ENCODE results near the gene CAAP1.
"Not testable (repeated sequence)": the region's sequence is repeated elsewhere in the genome, so short reads cannot be mapped to it uniquely, and the experiment has no call there.

The CAAP1 gene

DNA sequence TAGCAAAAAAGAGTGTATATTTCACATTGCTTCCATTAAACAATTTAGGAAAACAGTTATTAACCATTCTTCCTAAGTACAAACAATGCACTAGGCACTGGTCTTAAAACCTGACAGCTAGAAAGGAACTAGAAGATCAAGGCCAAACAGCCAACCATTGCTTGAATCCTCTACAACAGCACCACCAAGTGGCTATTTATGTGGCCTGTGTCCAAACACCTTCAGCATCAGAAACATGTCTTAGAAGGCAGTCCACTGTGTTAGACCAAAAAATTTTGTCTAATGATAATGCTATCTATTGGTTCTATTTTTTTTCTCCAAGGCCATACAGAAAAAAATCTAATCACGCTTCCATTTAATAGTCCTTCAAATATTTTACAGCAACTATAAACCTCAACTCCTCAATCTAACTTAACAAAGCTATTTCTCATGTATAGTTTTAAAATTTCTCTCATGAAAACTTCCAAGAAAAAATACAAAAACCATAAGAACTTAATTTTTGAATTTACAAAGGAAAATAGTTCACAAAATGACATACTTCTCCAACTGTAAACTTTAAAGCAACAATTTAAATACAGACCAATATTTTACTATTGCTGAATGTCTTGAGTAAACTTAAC, 36.1 kb downstream of the CAAP1 start:
- DNase-seq (ENCODE audit: insufficient read length, low spot score), result no peak
- no peak for FAIRE-seq
- TF ChIP-seq TAF1 (IDR thresholded peaks at IDR 0.05; ENCODE audit: low read depth, low read length), result no peak
- TF ChIP-seq POU2F2 (IDR thresholded peaks at IDR 0.05; ENCODE audit: low read depth, low read length), result no peak
- no peak for TF ChIP-seq POLR2AphosphoS5 (IDR thresholded peaks at IDR 0.05; ENCODE audit: low read depth, low read length)
- no peak for TF ChIP-seq PAX5 (IDR thresholded peaks at IDR 0.05; ENCODE audit: insufficient read depth, low read length, severe bottlenecking)
- TF ChIP-seq SPI1 (IDR thresholded peaks at IDR 0.05; ENCODE audit: low read depth, low read length), result no peak
- no peak for TF ChIP-seq POLR2A (IDR thresholded peaks at IDR 0.05; ENCODE audit: low read depth, low read length)

DNA sequence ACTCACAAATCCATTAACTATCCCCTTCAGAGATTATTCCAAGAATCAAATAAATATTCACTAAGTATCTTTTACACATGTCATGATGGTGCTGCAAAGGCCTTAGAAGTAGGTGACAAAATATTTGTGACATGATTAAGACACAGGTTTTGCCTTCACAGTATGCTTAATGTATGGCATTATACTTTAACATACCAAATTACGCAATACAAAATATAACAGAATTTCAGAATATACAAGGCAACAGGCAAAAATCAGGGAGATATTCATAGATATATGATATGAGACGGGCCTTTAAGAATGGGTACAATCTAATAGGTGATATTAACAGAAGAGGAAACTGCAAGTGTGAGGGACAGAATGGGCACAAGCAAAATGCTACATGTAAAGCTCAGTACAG, 41.6 kb downstream of the CAAP1 start:
- no peak for TF ChIP-seq SPI1 (IDR thresholded peaks at IDR 0.05; ENCODE audit: low read depth, low read length)
- TF ChIP-seq PAX5 (IDR thresholded peaks at IDR 0.05; ENCODE audit: insufficient read depth, low read length, severe bottlenecking), result no peak
- TF ChIP-seq POLR2A (IDR thresholded peaks at IDR 0.05; ENCODE audit: low read depth, low read length), result no peak
- no peak for TF ChIP-seq TAF1 (IDR thresholded peaks at IDR 0.05; ENCODE audit: low read depth, low read length)
- no peak for TF ChIP-seq POLR2AphosphoS5 (IDR thresholded peaks at IDR 0.05; ENCODE audit: low read depth, low read length)
- TF ChIP-seq POU2F2 (IDR thresholded peaks at IDR 0.05; ENCODE audit: low read depth, low read length), result no peak
- no peak for FAIRE-seq
- DNase-seq (ENCODE audit: insufficient read length, low spot score), result no peak

GRCh38 chr9:26833792-26834191, 58.8 kb downstream of the CAAP1 start:
- FAIRE-seq (no peak), DNase-seq (ENCODE audit: insufficient read length, low spot score) (no peak)
- TF ChIP-seq PAX5 (IDR thresholded peaks at IDR 0.05; ENCODE audit: insufficient read depth, low read length, severe bottlenecking) (no peak), POLR2AphosphoS5 (IDR thresholded peaks at IDR 0.05; ENCODE audit: low read depth, low read length) (no peak), POU2F2 (IDR thresholded peaks at IDR 0.05; ENCODE audit: low read depth, low read length) (no peak)

GRCh38 chr9:26828391-26828955, 64.1 kb downstream of the CAAP1 start:
- FAIRE-seq, result not testable (repeated sequence)

GRCh38 chr9:26814799-26815198, 77.8 kb downstream of the CAAP1 start:
- no peak for FAIRE-seq
- no peak for TF ChIP-seq SPI1 (IDR thresholded peaks at IDR 0.05; ENCODE audit: low read depth, low read length)
- TF ChIP-seq POLR2AphosphoS5 (IDR thresholded peaks at IDR 0.05; ENCODE audit: low read depth, low read length), result no peak
- no peak for TF ChIP-seq POLR2A (IDR thresholded peaks at IDR 0.05; ENCODE audit: low read depth, low read length)
- no peak for TF ChIP-seq PAX5 (IDR thresholded peaks at IDR 0.05; ENCODE audit: insufficient read depth, low read length, severe bottlenecking)
- TF ChIP-seq TAF1 (IDR thresholded peaks at IDR 0.05; ENCODE audit: low read depth, low read length), result no peak
- TF ChIP-seq POU2F2 (IDR thresholded peaks at IDR 0.05; ENCODE audit: low read depth, low read length), result no peak
- no peak for DNase-seq (ENCODE audit: insufficient read length, low spot score)

More at GRCh38 chr9:26828391-26828955, 64.1 kb downstream of the CAAP1 start:
- DNase-seq (ENCODE audit: insufficient read length, low spot score), result not testable (repeated sequence)

GRCh38 chr9:26813247-26813646, 79.4 kb downstream of the CAAP1 start:
- DNase-seq (ENCODE audit: insufficient read length, low spot score) (no peak), FAIRE-seq (no peak)
- TF ChIP-seq SPI1 (IDR thresholded peaks at IDR 0.05; ENCODE audit: low read depth, low read length), result no peak
- TF ChIP-seq POU2F2 (IDR thresholded peaks at IDR 0.05; ENCODE audit: low read depth, low read length), result no peak
- no peak for TF ChIP-seq PAX5 (IDR thresholded peaks at IDR 0.05; ENCODE audit: insufficient read depth, low read length, severe bottlenecking)
- TF ChIP-seq TAF1 (IDR thresholded peaks at IDR 0.05; ENCODE audit: low read depth, low read length), result no peak
- TF ChIP-seq POLR2A (IDR thresholded peaks at IDR 0.05; ENCODE audit: low read depth, low read length), result no peak
- no peak for TF ChIP-seq POLR2AphosphoS5 (IDR thresholded peaks at IDR 0.05; ENCODE audit: low read depth, low read length)

DNA sequence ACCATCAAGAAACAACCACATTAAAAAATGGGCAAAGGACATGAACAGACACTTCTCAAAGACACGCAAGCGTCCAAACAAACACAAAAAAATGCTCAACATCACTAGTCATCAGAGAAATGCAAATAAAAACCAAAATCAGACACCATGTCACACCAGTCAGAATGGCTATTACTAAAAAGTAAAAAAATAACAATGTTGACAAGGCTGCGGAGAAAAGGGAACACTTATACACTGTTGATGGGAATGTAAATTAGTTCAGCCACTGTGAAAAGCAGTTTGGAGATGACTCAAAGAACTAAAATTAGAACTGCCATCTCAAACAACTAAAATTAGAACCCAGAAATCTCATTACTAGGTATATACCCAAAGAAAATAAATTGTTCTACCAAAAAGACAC, 80.4 kb downstream of the CAAP1 start:
- FAIRE-seq (no peak), DNase-seq (ENCODE audit: insufficient read length, low spot score) (no peak)
- TF ChIP-seq POU2F2 (IDR thresholded peaks at IDR 0.05; ENCODE audit: low read depth, low read length) (no peak), POLR2AphosphoS5 (IDR thresholded peaks at IDR 0.05; ENCODE audit: low read depth, low read length) (no peak), PAX5 (IDR thresholded peaks at IDR 0.05; ENCODE audit: insufficient read depth, low read length, severe bottlenecking) (no peak), TAF1 (IDR thresholded peaks at IDR 0.05; ENCODE audit: low read depth, low read length) (no peak), SPI1 (IDR thresholded peaks at IDR 0.05; ENCODE audit: low read depth, low read length) (no peak), POLR2A (IDR thresholded peaks at IDR 0.05; ENCODE audit: low read depth, low read length) (no peak)

- FAIRE-seq (no peak), DNase-seq (ENCODE audit: insufficient read length, low spot score) (no peak)
- TF ChIP-seq POLR2A (IDR thresholded peaks at IDR 0.05; ENCODE audit: low read depth, low read length) (no peak), POLR2AphosphoS5 (IDR thresholded peaks at IDR 0.05; ENCODE audit: low read depth, low read length) (no peak), POU2F2 (IDR thresholded peaks at IDR 0.05; ENCODE audit: low read depth, low read length) (no peak), SPI1 (IDR thresholded peaks at IDR 0.05; ENCODE audit: low read depth, low read length) (no peak), PAX5 (IDR thresholded peaks at IDR 0.05; ENCODE audit: insufficient read depth, low read length, severe bottlenecking) (no peak), TAF1 (IDR thresholded peaks at IDR 0.05; ENCODE audit: low read depth, low read length) (no peak)
These were observed 81.5 kb downstream of the CAAP1 start for GRCh38 chr9:26811106-26811505.

- TF ChIP-seq PAX5 (IDR thresholded peaks at IDR 0.05; ENCODE audit: insufficient read depth, low read length, severe bottlenecking), result no peak
- TF ChIP-seq POLR2AphosphoS5 (IDR thresholded peaks at IDR 0.05; ENCODE audit: low read depth, low read length), result no peak
- TF ChIP-seq SPI1 (IDR thresholded peaks at IDR 0.05; ENCODE audit: low read depth, low read length), result no peak
- no peak for TF ChIP-seq POLR2A (IDR thresholded peaks at IDR 0.05; ENCODE audit: low read depth, low read length)
- TF ChIP-seq POU2F2 (IDR thresholded peaks at IDR 0.05; ENCODE audit: low read depth, low read length), result no peak
- TF ChIP-seq TAF1 (IDR thresholded peaks at IDR 0.05; ENCODE audit: low read depth, low read length), result no peak
- DNase-seq (ENCODE audit: insufficient read length, low spot score), result no peak
- FAIRE-seq, result no peak
These were observed 82.8 kb downstream of the CAAP1 start for GRCh38 chr9:26809795-26810194.

- DNase-seq (ENCODE audit: insufficient read length, low spot score), result no peak
- TF ChIP-seq POLR2A (IDR thresholded peaks at IDR 0.05; ENCODE audit: low read depth, low read length), result no peak
- no peak for TF ChIP-seq PAX5 (IDR thresholded peaks at IDR 0.05; ENCODE audit: insufficient read depth, low read length, severe bottlenecking)
- no peak for TF ChIP-seq POU2F2 (IDR thresholded peaks at IDR 0.05; ENCODE audit: low read depth, low read length)
- TF ChIP-seq SPI1 (IDR thresholded peaks at IDR 0.05; ENCODE audit: low read depth, low read length), result no peak
- no peak for TF ChIP-seq TAF1 (IDR thresholded peaks at IDR 0.05; ENCODE audit: low read depth, low read length)
- TF ChIP-seq POLR2AphosphoS5 (IDR thresholded peaks at IDR 0.05; ENCODE audit: low read depth, low read length), result no peak
- no peak for FAIRE-seq
These were observed 85.4 kb downstream of the CAAP1 start for GRCh38 chr9:26807161-26807560.
